Measurements from ENCODE around the gene CTDNEP1. TPM values are rescaled to one million over a fixed set of nuclear protein-coding genes. Genes with fewer than 3 reads are reported as not detected.

The CTDNEP1 gene
- total RNA-seq, 2 experiments from 2014 or later = 155 to 164 TPM

- peaks cover 17% of the 10 kb centered on the region for H3K27me3 Mint-ChIP-seq
- H3K4me1 Mint-ChIP-seq (ENCODE audit: low read depth) = peaks cover 5% of the 10 kb centered on the region
- ChIA-PET CTCF (interaction anchor here (0.8 to 1.0 kb wide), 2 partner anchors 7 to 243 kb away, joined by 3 read pairs; no protein-coding TSS in a partner anchor), POLR2A (interaction anchor here (0.6 kb wide), 1 partner anchor 283 kb away, joined by 3 read pairs; no protein-coding TSS in a partner anchor)
- intact Hi-C loops (cut with micrococcal nuclease) = no loop called here
- no peak overlapping the region for H3K4me3 Mint-ChIP-seq
- no peak overlapping the region for H3K27ac Mint-ChIP-seq
- H3K36me3 Mint-ChIP-seq = no peaks in the 10 kb centered on the region
- DNase-seq = no peak
- H3K9me3 Mint-ChIP-seq = no peaks in the 10 kb centered on the region
Observed at GRCh38 chr17:7289256-7290032, 37.9 kb upstream of the CTDNEP1 start.

DNA sequence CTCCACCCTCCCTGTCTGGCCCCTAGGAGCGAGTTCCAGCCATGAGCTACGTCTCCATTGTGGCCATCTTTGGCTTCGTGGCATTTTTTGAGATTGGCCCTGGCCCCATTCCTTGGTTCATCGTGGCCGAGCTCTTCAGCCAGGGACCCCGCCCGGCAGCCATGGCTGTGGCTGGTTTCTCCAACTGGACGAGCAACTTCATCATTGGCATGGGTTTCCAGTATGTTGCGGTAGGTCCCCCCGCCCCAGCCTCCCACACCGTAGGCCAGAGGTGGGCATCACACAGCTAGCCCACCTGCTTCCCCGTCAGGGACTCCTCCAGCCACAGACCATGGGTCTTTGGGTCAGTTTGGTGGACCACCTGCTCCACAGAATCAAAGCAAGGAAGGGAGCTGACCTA is 34.1 kb upstream of the CTDNEP1 start:
- Mint-ChIP-seq H3K27ac (no peak overlapping the region), H3K36me3 (no peaks in the 10 kb centered on the region), H3K4me3 (no peak overlapping the region), H3K9me3 (no peaks in the 10 kb centered on the region), H3K4me1 (ENCODE audit: low read depth) (peaks cover 11% of the 10 kb centered on the region), H3K27me3 (peaks cover 21% of the 10 kb centered on the region)
- intact Hi-C loops (cut with micrococcal nuclease) = no loop called here
- no peak for DNase-seq
- ChIA-PET CTCF (interaction anchor here (0.9 to 8.4 kb wide), 3 partner anchors 12 to 151 kb away, joined by 3 to 145 read pairs (median 3); no protein-coding TSS in a partner anchor), POLR2A (interaction anchor here (0.6 kb wide), 1 partner anchor 232 kb away, joined by 3 read pairs; no protein-coding TSS in a partner anchor)

DNA sequence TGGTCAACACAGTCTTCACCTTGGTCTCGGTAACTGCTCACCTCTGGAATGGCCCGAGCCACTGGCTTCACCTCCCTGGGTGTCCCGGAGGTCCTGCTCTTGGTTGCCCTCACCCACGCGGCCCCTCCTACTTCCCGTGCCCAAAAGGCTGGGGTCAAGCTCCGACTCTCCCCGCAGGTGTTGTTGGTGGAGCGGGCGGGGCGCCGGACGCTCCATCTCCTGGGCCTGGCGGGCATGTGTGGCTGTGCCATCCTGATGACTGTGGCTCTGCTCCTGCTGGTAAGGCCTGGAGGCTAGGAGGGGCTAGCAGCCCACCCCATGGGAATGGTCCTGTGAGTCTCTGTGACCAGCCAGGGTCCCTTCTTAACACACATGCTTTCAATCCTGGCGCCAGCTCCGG is 33.4 kb upstream of the CTDNEP1 start:
- peaks cover 20% of the 10 kb centered on the region for H3K27me3 Mint-ChIP-seq
- H3K27ac Mint-ChIP-seq = no peak overlapping the region
- DNase-seq = no peak
- peaks cover 12% of the 10 kb centered on the region for H3K4me1 Mint-ChIP-seq (ENCODE audit: low read depth)
- H3K36me3 Mint-ChIP-seq = no peaks in the 10 kb centered on the region
- intact Hi-C loops (cut with micrococcal nuclease) = loop anchor here (5.0 kb wide), 1 partner anchor 107 kb away; the partner anchor contains the start of gene PLSCR3
- H3K4me3 Mint-ChIP-seq = no peak overlapping the region
- H3K9me3 Mint-ChIP-seq = no peaks in the 10 kb centered on the region
- CTCF ChIA-PET = interaction anchor here (0.6 to 8.4 kb wide), 3 partner anchors 13 to 276 kb away, joined by 3 to 145 read pairs (median 5); no protein-coding TSS in a partner anchor
- POLR2A ChIA-PET = interaction anchor here (0.6 kb wide), 1 partner anchor 231 kb away, joined by 3 read pairs; no protein-coding TSS in a partner anchor

DNA sequence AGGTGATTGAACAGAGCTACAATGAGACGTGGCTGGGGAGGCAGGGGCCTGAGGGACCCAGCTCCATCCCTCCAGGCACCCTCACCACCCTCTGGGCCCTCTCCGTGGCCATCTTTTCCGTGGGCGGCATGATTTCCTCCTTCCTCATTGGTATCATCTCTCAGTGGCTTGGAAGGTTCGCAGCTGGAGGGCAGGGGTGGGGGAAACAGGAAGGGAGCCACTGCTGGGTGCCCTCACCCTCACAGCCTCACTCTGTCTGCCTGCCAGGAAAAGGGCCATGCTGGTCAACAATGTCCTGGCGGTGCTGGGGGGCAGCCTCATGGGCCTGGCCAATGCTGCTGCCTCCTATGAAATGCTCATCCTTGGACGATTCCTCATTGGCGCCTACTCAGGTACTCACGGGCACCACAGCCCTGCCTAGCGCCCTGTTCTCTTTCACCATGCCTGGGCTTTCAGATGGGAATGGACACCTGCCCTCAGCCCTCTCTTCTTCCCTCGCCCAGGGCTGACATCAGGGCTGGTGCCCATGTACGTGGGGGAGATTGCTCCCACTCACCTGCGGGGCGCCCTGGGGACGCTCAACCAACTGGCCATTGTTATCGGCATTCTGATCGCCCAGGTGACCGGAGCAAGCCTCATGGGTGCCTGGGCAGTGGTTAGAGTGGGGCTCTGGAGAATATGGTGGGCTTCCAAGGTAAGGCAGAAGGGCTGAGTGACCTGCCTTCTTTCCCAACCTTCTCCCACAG is 32.1 kb upstream of the CTDNEP1 start:
- no peak overlapping the region for H3K27ac Mint-ChIP-seq
- peaks cover 19% of the 10 kb centered on the region for H3K27me3 Mint-ChIP-seq
- H3K4me3 Mint-ChIP-seq = no peak overlapping the region
- H3K9me3 Mint-ChIP-seq = no peaks in the 10 kb centered on the region
- no peaks in the 10 kb centered on the region for H3K36me3 Mint-ChIP-seq
- intact Hi-C loops (cut with micrococcal nuclease) = loop anchor here (5.0 kb wide), 1 partner anchor 109 kb away; the partner anchor contains the start of gene PLSCR3
- H3K4me1 Mint-ChIP-seq (ENCODE audit: low read depth) = peaks cover 12% of the 10 kb centered on the region
- CTCF ChIA-PET = interaction anchor here (1.1 to 8.4 kb wide), 3 partner anchors 14 to 153 kb away, joined by 3 to 145 read pairs (median 5); no protein-coding TSS in a partner anchor
- POLR2A ChIA-PET = no interaction called here
- no peak for DNase-seq

GRCh38 chr17:7282752-7283321 is 31.3 kb upstream of the CTDNEP1 start:
- Mint-ChIP-seq H3K27me3 (peaks cover 19% of the 10 kb centered on the region), H3K4me1 (ENCODE audit: low read depth) (peaks cover 12% of the 10 kb centered on the region), H3K9me3 (no peaks in the 10 kb centered on the region), H3K27ac (no peak overlapping the region), H3K4me3 (no peak overlapping the region), H3K36me3 (no peaks in the 10 kb centered on the region)
- POLR2A ChIA-PET = interaction anchor here (0.5 to 0.8 kb wide), 2 partner anchors 23 to 94 kb away, joined by 3 to 4 read pairs; no protein-coding TSS in a partner anchor
- intact Hi-C loops (cut with micrococcal nuclease) = loop anchor here (5.0 kb wide), 1 partner anchor 109 kb away; the partner anchor contains the start of gene PLSCR3
- DNase-seq = no peak
- CTCF ChIA-PET = interaction anchor here (1.0 to 8.4 kb wide), 4 partner anchors 15 to 154 kb away, joined by 3 to 145 read pairs (median 6); no protein-coding TSS in a partner anchor

DNA sequence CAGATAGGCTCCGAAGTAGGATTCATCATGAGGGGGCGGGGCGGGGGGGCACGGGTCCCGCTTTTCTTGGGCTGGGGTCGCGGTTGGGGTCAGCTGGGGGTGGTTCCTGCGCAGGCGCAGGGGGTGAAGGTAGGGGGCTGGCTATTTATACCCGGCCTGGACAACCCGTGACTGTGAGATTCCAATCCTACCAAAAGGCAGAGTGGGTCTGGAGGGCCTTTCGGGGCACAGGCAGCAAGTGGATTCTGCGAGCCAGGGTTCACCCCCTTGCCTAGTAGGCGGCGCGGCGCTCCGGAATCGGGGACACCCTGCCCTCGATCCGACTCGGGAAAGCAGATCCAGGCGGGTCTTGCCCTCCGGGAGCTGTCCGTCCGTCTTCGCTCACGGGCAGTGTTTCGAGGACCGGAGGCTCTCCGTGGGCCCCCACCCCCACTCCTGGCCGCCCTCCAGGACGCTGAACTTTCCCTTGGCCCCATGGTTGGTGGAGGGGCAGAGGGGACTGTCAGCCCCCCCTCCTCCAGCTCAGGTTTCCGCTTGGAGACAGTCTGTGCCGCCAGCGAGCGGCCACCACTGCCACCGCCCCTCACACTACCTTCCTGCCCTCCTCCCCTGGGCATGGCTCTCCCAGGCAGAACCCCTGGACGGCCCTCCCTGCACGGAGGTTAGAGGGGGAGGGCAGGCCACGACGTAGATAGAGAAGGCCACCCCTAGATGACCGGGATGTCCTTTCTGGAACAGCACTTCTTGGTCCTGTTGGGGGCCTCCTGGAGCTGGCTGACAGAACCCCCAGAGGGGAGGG is 30.6 kb upstream of the CTDNEP1 start:
- no peaks in the 10 kb centered on the region for H3K36me3 Mint-ChIP-seq
- no peaks in the 10 kb centered on the region for H3K9me3 Mint-ChIP-seq
- peaks cover 12% of the 10 kb centered on the region for H3K4me1 Mint-ChIP-seq (ENCODE audit: low read depth)
- peaks cover 19% of the 10 kb centered on the region for H3K27me3 Mint-ChIP-seq
- ChIA-PET CTCF (interaction anchor here (1.0 to 8.4 kb wide), 6 partner anchors 11 to 155 kb away, joined by 3 to 145 read pairs (median 7); partner anchors contain the start of gene NEURL4), POLR2A (interaction anchor here (0.8 kb wide), 1 partner anchor 22 kb away, joined by 4 read pairs; no protein-coding TSS in a partner anchor)
- peak overlapping the region; percentile 65 for H3K4me3 Mint-ChIP-seq
- H3K27ac Mint-ChIP-seq = no peak overlapping the region
- intact Hi-C loops (cut with micrococcal nuclease) = loop anchor here (5.0 kb wide), 1 partner anchor 110 kb away; the partner anchor contains the start of gene PLSCR3
- DNase-seq = no peak

DNA sequence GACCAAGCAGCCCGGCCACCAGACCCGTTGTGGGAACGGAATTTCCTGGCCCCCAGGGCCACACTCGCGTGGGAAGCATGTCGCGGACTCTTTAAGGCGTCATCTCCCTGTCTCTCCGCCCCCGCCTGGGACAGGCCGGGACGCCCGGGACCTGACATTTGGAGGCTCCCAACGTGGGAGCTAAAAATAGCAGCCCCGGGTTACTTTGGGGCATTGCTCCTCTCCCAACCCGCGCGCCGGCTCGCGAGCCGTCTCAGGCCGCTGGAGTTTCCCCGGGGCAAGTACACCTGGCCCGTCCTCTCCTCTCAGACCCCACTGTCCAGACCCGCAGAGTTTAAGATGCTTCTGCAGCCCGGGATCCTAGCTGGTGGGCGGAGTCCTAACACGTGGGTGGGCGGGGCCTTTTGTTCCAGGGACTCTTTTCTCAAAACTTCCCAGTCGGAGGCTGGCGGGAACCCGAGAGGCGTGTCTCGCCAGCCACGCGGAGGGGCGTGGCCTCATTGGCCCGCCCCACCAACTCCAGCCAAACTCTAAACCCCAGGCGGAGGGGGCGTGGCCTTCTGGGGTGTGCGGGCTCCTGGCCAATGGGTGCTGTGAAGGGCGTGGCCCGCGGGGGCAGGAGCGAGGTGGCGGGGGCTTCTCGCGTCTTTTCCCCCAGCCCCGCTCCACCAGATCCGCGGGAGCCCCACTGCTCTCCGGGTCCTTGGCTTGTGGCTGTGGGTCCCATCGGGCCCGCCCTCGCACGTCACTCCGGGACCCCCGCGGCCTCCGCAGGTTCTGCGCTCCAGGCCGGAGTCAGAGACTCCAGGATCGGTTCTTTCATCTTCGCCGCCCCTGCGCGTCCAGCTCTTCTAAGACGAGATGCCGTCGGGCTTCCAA is 29.8 kb upstream of the CTDNEP1 start, which contains the start of gene SLC2A4:
TSS of gene SLC2A4 (plus strand) at position 645 of the 879 bp plus-strand sequence. CDS start at position 862, 217 bp downstream.
- H3K9me3 Mint-ChIP-seq = no peaks in the 10 kb centered on the region
- no peak within 1 kb of the TSS for H3K27ac Mint-ChIP-seq
- no peaks in the 10 kb centered on the region for H3K36me3 Mint-ChIP-seq
- ChIA-PET POLR2A (interaction anchor here (0.7 kb wide), 1 partner anchor 15 kb away, joined by 3 read pairs; no protein-coding TSS in a partner anchor), CTCF (interaction anchor here (0.8 to 8.4 kb wide), 15 partner anchors 12 to 308 kb away, joined by 3 to 145 read pairs (median 4); partner anchors contain the start of genes NEURL4 and PLSCR3)
- peak; percentile 92 for DNase-seq
- peaks cover 18% of the 10 kb centered on the region for H3K27me3 Mint-ChIP-seq
- intact Hi-C loops (cut with micrococcal nuclease) = loop anchor here (5.0 kb wide), 1 partner anchor 111 kb away; the partner anchor contains the start of gene PLSCR3
- H3K4me1 Mint-ChIP-seq (ENCODE audit: low read depth) = peaks cover 12% of the 10 kb centered on the region
- H3K4me3 Mint-ChIP-seq = peak within 1 kb of the TSS; percentile 65

DNA sequence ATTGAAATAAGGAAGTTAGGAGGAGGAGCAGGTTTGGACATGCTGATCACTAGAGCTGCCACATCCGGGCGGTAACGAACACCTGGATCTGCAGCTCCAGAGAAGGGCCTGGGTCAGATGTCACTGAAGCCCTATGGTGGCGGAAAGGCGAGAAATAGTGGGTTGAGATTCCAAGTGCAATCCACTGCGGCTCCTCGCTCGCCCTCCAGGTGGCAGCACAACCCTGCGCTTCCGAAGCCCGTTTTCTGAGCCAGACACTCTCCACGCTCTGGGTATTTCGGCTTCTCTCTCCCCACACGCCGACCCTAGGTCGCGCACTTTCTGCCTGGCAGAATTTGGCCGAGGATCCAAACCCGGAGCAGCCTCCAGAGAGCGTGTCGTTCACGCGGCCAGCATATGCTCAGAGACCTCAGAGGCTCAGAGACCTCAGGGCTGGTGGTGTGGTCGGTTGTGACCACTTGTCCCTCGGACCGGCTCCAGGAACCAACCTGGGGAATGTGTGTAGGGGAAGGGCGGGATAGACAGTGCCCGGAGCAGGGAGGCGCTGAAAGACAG is 29.1 kb upstream of the CTDNEP1 start:
- intact Hi-C loops (cut with micrococcal nuclease) = loop anchor here (1.0 to 5.0 kb wide), 4 partner anchors 16 to 155 kb away; partner anchors contain the start of genes KCTD11, PLSCR3 and TMEM102
- H3K36me3 Mint-ChIP-seq = no peaks in the 10 kb centered on the region
- H3K27me3 Mint-ChIP-seq = peaks cover 16% of the 10 kb centered on the region
- peaks cover 12% of the 10 kb centered on the region for H3K4me1 Mint-ChIP-seq (ENCODE audit: low read depth)
- no peaks in the 10 kb centered on the region for H3K9me3 Mint-ChIP-seq
- peak overlapping the region; percentile 65 for H3K4me3 Mint-ChIP-seq
- no peak overlapping the region for H3K27ac Mint-ChIP-seq
- CTCF ChIA-PET = interaction anchor here (0.6 to 8.4 kb wide), 18 partner anchors 11 to 1938 kb away, joined by 3 to 145 read pairs (median 4); partner anchors contain the start of genes NEURL4 and PLSCR3
- DNase-seq = peak; percentile 91
- POLR2A ChIA-PET = no interaction called here

GRCh38 chr17:7279448-7279847 is 27.9 kb upstream of the CTDNEP1 start:
- Mint-ChIP-seq H3K36me3 (no peaks in the 10 kb centered on the region), H3K4me3 (no peak overlapping the region), H3K27me3 (peaks cover 16% of the 10 kb centered on the region), H3K27ac (no peak overlapping the region), H3K9me3 (no peaks in the 10 kb centered on the region), H3K4me1 (ENCODE audit: low read depth) (peaks cover 12% of the 10 kb centered on the region)
- DNase-seq = no peak
- intact Hi-C loops (cut with micrococcal nuclease) = no loop called here
- POLR2A ChIA-PET = no interaction called here
- CTCF ChIA-PET = interaction anchor here (0.7 to 8.4 kb wide), 4 partner anchors 18 to 360 kb away, joined by 3 to 145 read pairs (median 4); no protein-coding TSS in a partner anchor

Measured in activated CD4-positive, alpha-beta memory T cell treated with anti-CD3 and anti-CD28 coated beads for 36 hours (primary cell).